ENCODE measurements around the gene CDK5RAP2.

CDK5RAP2 gene

GRCh38 chr9:120362446-120362845 is 217.5 kb downstream of the CDK5RAP2 start:
- no peak overlapping the region for H3K4me3 ChIP-seq (replicated peaks in 1 of 2; ENCODE audit: low read depth in 2 of 2, low read length in 2 of 2)
- TF ChIP-seq, protein P1, sequence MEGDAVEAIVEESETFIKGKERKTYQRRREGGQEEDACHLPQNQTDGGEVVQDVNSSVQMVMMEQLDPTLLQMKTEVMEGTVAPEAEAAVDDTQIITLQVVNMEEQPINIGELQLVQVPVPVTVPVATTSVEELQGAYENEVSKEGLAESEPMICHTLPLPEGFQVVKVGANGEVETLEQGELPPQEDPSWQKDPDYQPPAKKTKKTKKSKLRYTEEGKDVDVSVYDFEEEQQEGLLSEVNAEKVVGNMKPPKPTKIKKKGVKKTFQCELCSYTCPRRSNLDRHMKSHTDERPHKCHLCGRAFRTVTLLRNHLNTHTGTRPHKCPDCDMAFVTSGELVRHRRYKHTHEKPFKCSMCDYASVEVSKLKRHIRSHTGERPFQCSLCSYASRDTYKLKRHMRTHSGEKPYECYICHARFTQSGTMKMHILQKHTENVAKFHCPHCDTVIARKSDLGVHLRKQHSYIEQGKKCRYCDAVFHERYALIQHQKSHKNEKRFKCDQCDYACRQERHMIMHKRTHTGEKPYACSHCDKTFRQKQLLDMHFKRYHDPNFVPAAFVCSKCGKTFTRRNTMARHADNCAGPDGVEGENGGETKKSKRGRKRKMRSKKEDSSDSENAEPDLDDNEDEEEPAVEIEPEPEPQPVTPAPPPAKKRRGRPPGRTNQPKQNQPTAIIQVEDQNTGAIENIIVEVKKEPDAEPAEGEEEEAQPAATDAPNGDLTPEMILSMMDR (IDR thresholded peaks at IDR 0.05; ENCODE audit: low read depth, low read length): no peak
- peak; percentile 27 to 66 for DNase-seq (ENCODE audit: low read depth in 2 of 2)

- no peak for DNase-seq (ENCODE audit: low read depth in 2 of 2)
- H3K4me3 ChIP-seq (replicated peaks in 1 of 2; ENCODE audit: low read depth in 2 of 2, low read length in 2 of 2): no peak overlapping the region
- TF ChIP-seq, protein P1 (IDR thresholded peaks at IDR 0.05; ENCODE audit: low read depth, low read length): no peak
Observed at GRCh38 chr9:120361551-120361950, 218.4 kb downstream of the CDK5RAP2 start.

GRCh38 chr9:120360510-120360909 is 219.5 kb downstream of the CDK5RAP2 start:
- DNase-seq (ENCODE audit: low read depth in 2 of 2): no peak
- no peak overlapping the region for H3K4me3 ChIP-seq (replicated peaks in 1 of 2; ENCODE audit: low read depth in 2 of 2, low read length in 2 of 2)
- TF ChIP-seq, protein P1 (IDR thresholded peaks at IDR 0.05; ENCODE audit: low read depth, low read length): no peak

GRCh38 chr9:120360046-120360445 is 219.9 kb downstream of the CDK5RAP2 start:
- no peak overlapping the region for H3K4me3 ChIP-seq (replicated peaks in 1 of 2; ENCODE audit: low read depth in 2 of 2, low read length in 2 of 2)
- DNase-seq (ENCODE audit: low read depth in 2 of 2): peak in 1 of 2 donors; percentile 35
- TF ChIP-seq, protein P1 (IDR thresholded peaks at IDR 0.05; ENCODE audit: low read depth, low read length): no peak

DNA sequence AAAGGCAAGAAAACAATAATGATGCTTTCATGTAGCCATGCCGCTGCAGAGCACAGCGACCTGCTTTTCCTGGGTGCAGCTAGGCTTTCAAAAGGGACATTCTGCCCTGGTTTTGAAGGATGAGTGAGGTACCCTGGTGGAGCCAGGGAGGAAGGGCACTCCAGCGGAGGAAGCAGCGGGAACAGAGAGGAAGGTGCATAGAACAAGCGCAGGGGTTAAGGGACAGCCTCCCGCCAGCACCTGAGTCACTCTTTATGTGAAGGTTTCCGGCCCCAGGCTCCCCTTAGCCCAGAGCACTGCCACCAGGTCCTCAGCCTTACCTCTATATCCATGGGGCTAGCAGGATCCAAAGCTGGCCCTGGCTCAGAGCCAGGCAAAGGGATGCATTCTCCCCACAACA is 221.1 kb downstream of the CDK5RAP2 start:
- DNase-seq (ENCODE audit: low read depth in 2 of 2): no peak
- H3K4me3 ChIP-seq (replicated peaks in 1 of 2; ENCODE audit: low read depth in 2 of 2, low read length in 2 of 2): no peak overlapping the region
- TF ChIP-seq, protein P1 (IDR thresholded peaks at IDR 0.05; ENCODE audit: low read depth, low read length): no peak

GRCh38 chr9:120353506-120353905 is 226.5 kb downstream of the CDK5RAP2 start:
- TF ChIP-seq, protein P1 (IDR thresholded peaks at IDR 0.05; ENCODE audit: low read depth, low read length): no peak
- H3K4me3 ChIP-seq (replicated peaks in 1 of 2; ENCODE audit: low read depth in 2 of 2, low read length in 2 of 2): no peak overlapping the region
- DNase-seq (ENCODE audit: low read depth in 2 of 2): peak in 1 of 2 donors; percentile 45

DNA sequence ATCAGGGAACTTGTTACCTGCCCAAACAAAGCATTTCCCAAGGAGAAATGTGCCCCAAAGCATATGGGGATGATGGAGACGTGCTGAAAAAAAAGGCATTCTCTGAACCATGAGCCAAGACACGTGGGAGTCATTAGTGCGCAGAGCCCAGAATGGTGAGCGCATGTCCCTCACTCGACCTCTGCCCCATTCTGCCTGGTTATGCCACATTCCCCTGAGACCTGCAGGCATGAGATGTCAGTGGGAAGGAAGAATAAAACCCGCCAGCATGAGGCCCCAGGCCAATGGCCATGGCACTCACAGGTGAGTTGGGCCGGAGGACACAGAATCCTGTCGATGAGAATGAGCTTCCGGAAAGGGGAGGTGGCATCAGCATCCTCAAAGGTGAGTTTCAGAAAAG is 228.9 kb downstream of the CDK5RAP2 start:
- DNase-seq (ENCODE audit: low read depth in 2 of 2): no peak
- TF ChIP-seq, protein P1 (IDR thresholded peaks at IDR 0.05; ENCODE audit: low read depth, low read length): no peak
- no peak overlapping the region for H3K4me3 ChIP-seq (replicated peaks in 1 of 2; ENCODE audit: low read depth in 2 of 2, low read length in 2 of 2)

Data from cardiac fibroblast (primary cell).